ENCODE measurements around the gene TEKT1. TPM values are rescaled to one million over a fixed set of nuclear protein-coding genes. Genes with fewer than 3 reads are reported as not detected.
"Not testable (repeated sequence)": the region's sequence is repeated elsewhere in the genome, so short reads cannot be mapped to it uniquely, and the experiment has no call there.

TEKT1 gene
- total RNA-seq (under 1 TPM in 1 of 2 donors, not detected in 1; 0.37 TPM), total RNA-seq (0 to 0.23 reads per million in 2 donors)

DNA sequence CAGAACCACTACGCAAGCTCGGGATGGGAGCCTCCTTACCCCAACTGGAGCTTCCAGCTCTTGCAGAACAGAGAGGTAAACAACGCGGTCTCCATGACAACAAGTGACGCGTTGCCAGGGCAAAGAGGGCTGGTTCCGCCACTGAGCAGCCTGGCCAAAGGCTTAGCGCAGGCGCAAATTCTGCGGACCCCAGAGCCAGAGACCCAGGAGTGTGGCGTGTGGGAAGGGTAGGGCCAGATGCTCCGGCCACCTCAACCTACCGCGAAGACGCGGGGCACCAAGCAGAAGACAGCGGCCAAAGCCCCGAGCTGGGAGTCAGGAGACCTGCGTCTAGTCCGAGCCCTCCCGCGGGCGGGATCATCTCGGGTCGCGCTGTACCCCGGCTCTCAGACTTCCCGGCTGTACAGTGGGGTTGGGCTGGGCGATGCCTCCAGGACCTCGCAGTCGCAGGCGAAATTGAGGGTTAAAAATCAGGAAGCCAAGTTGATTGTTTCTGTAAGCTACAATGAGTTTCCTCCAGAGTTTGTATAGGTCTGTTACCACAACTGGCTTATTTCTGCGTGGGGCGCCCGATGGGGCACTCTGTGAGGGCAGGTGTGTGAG lies at the start of gene TEKT1:
Gene TEKT1, minus strand, starts transcription at position 69 of the 603 bp plus-strand sequence. CDS start 1,353 bp downstream, outside the sequence.
- Mint-ChIP-seq H3K36me3 (ENCODE audit: low read depth) (peaks cover 2% of the 10 kb centered on the region), H3K4me1 (peaks cover 14% of the 10 kb centered on the region), H3K27ac (peak within 1 kb of the TSS; percentile 94), H3K27me3 (peaks cover 78% of the 10 kb centered on the region), H3K4me3 (peak within 1 kb of the TSS; percentile 84)
- DNase-seq (peak; percentile 25 to 68 (median 49)), ATAC-seq (peak; percentile 95)
- H3K9me3 ChIP-seq (ENCODE audit: control insufficient read depth, low read length, poor library complexity, severe bottlenecking) = no peaks in the 10 kb centered on the region

DNA sequence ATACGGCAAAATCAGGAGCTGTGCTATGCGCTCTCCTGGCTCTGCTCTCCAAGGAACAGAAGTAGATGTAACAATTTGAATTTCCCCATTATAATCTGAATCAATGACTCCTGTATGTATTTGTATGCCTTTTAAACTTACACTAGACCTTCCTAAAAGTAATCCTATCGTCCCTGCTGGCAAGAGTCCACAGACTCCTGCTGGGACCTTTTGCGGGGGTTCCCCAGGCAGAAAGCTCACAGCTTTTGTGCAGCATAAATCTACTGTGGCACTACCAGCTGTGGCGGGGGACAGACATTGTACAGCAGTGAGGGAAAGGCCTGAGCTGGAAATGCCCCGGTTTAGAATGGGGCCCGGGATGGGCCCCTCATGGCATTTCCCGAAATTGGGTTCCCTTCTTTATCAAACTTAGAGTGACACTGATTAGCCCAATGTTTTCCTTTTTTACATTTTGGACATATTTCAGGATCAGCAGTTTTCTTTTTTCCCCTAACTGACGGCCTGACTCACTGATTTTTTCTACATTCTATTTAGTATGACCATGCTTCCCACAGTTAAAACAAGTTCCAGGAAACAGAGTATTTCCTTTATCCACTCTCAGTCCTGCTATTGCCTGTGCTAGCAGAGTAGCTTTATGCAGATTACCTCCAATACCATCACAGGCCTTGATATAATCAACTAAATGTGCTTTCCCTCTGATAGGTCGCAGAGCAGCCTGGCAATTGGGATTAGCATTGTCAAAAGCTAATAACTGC lies 47.9 kb upstream of the TEKT1 start:
- not testable (repeated sequence) for ATAC-seq; H3K36me3 Mint-ChIP-seq (ENCODE audit: low read depth); H3K9me3 ChIP-seq (ENCODE audit: control insufficient read depth, low read length, poor library complexity, severe bottlenecking); H3K4me3 Mint-ChIP-seq; DNase-seq; H3K27ac Mint-ChIP-seq; H3K4me1 Mint-ChIP-seq
- H3K27me3 Mint-ChIP-seq = peaks cover 46% of the 10 kb centered on the region

- not testable (repeated sequence) for H3K4me3 Mint-ChIP-seq; DNase-seq; H3K36me3 Mint-ChIP-seq (ENCODE audit: low read depth); H3K27ac Mint-ChIP-seq; ATAC-seq; H3K9me3 ChIP-seq (ENCODE audit: control insufficient read depth, low read length, poor library complexity, severe bottlenecking); H3K4me1 Mint-ChIP-seq
- peaks cover 56% of the 10 kb centered on the region for H3K27me3 Mint-ChIP-seq
These were observed 43.7 kb upstream of the TEKT1 start for GRCh38 chr17:6875276-6875675.

DNA sequence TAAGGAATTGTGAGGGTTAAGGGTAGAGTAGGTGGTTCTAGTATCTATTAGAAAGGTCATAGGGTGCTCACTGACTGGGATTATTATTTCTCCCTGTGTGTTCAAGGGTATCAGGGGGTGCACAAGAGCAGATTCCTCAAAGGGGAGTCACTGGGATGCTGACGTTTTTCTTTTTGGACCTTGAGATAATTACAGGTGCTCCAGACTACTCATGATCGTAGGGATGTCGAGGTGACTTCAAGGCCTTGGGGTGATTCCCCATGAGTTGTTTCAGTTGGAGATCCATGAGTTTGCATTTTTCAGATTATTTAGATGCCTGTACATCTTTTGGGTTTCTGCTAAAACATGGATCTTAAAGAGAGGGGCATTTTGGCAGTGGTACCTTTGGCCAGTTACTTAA lies 41.4 kb upstream of the TEKT1 start:
- H3K27ac Mint-ChIP-seq = no peak overlapping the region

DNA sequence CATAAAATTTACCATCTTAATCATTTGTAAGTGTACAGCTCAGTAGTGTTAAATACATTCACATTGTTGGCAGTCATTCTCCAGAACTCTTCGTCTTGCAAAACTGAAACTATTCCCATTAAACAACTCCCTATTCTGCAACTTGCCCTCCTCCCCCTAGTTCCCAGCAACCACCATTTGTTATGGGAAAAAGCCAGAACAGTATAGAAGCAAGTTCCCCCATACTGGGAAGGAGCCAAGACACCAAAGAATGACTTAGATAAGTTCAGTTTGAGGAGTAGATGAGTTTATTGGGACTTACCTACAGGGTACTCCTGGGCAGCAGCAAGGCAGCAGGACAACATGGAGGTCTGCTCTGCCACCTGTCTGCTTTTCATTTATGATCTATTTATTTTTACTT lies 39.3 kb upstream of the TEKT1 start:
- H3K27me3 Mint-ChIP-seq = peaks cover 45% of the 10 kb centered on the region
- H3K9me3 ChIP-seq (ENCODE audit: control insufficient read depth, low read length, poor library complexity, severe bottlenecking) = no peaks in the 10 kb centered on the region
- H3K36me3 Mint-ChIP-seq (ENCODE audit: low read depth) = peaks cover 4% of the 10 kb centered on the region
- ATAC-seq (no peak), DNase-seq (no peak)
- H3K4me1 Mint-ChIP-seq = peaks cover 4% of the 10 kb centered on the region
- no peak overlapping the region for H3K27ac Mint-ChIP-seq
- H3K4me3 Mint-ChIP-seq = no peak overlapping the region

More for the DNA sequence above, 41.4 kb upstream of the TEKT1 start:
- Mint-ChIP-seq H3K36me3 (ENCODE audit: low read depth) (peaks cover 4% of the 10 kb centered on the region), H3K27me3 (peaks cover 56% of the 10 kb centered on the region), H3K4me1 (peaks cover 4% of the 10 kb centered on the region), H3K4me3 (no peak overlapping the region)
- ATAC-seq = no peak
- DNase-seq = no peak
- H3K9me3 ChIP-seq (ENCODE audit: control insufficient read depth, low read length, poor library complexity, severe bottlenecking) = no peaks in the 10 kb centered on the region

DNA sequence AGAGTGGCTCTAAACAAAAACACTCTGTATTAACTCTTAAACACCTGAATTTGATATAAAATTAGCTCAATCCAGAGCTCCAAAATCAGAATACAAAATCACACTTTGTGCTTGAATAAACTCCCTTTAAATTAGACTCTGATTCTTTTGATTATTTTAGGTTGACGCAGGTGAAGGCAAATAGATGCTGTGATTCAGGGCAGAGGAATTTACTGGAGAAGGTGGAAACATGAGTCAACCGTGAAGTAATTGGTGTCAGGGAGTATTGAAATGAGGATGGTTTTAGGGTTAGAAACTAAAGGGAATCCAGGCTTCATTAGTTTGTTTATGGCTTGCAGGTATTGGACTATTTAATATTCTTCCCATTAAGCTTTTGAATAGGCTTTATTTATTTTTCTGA lies 37.1 kb upstream of the TEKT1 start:
- H3K9me3 ChIP-seq (ENCODE audit: control insufficient read depth, low read length, poor library complexity, severe bottlenecking) = no peaks in the 10 kb centered on the region
- H3K4me1 Mint-ChIP-seq = peaks cover 4% of the 10 kb centered on the region
- peaks cover 66% of the 10 kb centered on the region for H3K27me3 Mint-ChIP-seq
- H3K27ac Mint-ChIP-seq = no peak overlapping the region
- peaks cover 4% of the 10 kb centered on the region for H3K36me3 Mint-ChIP-seq (ENCODE audit: low read depth)
- no peak overlapping the region for H3K4me3 Mint-ChIP-seq
- DNase-seq (no peak), ATAC-seq (no peak)

DNA sequence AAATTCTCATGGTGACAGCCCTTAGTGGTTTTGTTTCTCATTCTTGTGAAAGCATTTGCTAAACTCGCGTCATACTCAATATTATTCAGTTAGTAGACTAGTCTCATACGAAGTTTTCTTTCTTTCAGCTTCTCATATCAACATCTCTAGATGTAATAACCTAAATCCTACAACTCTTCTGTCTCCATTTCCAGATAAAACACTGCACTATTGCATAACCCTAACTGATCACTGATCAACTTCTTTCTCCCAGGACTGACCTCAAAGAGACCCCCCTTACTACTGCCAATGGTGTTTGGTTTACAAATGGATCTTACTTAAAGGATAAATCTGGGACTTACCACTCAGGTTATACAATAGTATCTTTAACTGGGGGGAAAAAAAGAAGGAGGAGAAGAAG lies 36.3 kb upstream of the TEKT1 start:
- no peak overlapping the region for H3K4me3 Mint-ChIP-seq
- no peaks in the 10 kb centered on the region for H3K9me3 ChIP-seq (ENCODE audit: control insufficient read depth, low read length, poor library complexity, severe bottlenecking)
- H3K27me3 Mint-ChIP-seq = peaks cover 69% of the 10 kb centered on the region
- H3K4me1 Mint-ChIP-seq = peaks cover 4% of the 10 kb centered on the region
- no peak for DNase-seq
- no peak overlapping the region for H3K27ac Mint-ChIP-seq
- H3K36me3 Mint-ChIP-seq (ENCODE audit: low read depth) = peaks cover 4% of the 10 kb centered on the region
- no peak for ATAC-seq

DNA sequence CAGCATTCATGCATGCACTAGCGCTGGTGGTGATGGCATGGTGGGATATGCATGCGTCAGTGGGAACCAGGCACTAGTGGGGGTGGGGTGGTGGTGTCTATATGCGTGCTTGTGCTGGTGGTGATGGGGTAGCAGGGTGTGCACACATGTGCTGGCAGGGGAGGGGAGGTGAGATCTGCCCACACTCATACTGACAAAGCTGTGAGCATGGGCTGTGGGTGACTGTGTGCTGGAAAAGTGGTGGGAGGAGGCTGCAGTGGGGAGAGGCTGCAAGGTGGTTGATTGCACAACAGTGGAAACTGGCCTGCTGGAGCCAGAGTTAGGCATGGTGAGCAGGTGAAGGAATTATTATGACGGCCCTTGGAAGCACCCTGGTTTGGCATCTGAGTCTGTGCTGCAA lies 31.3 kb upstream of the TEKT1 start:
- H3K27ac Mint-ChIP-seq = no peak overlapping the region
- no peak for DNase-seq
- no peak for ATAC-seq
- peaks cover 4% of the 10 kb centered on the region for H3K36me3 Mint-ChIP-seq (ENCODE audit: low read depth)
- H3K9me3 ChIP-seq (ENCODE audit: control insufficient read depth, low read length, poor library complexity, severe bottlenecking) = no peaks in the 10 kb centered on the region
- H3K4me3 Mint-ChIP-seq = no peak overlapping the region
- H3K4me1 Mint-ChIP-seq = no peaks in the 10 kb centered on the region
- peaks cover 48% of the 10 kb centered on the region for H3K27me3 Mint-ChIP-seq

DNA sequence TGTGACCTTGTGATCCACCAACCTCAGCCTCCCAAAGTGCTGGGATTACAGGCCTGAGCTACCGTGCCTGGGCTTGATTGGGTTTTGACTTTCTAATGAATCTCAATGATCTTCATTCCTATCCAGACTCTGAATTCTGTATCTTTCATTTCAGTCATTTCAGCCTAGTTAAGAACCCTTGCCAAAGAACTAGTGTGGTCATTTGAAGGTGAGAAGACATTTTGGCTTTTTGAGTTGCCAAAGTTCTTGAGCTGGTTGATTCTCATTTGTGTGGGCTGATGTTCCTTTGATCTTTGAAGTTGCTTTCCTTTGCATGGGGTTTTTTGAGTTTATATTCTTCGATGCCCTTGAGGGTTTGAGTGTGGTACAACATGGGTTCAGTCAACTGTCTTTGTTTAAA lies 30.6 kb upstream of the TEKT1 start:
- Mint-ChIP-seq H3K27me3 (peaks cover 46% of the 10 kb centered on the region), H3K4me3 (no peak overlapping the region), H3K36me3 (ENCODE audit: low read depth) (peaks cover 4% of the 10 kb centered on the region), H3K4me1 (no peaks in the 10 kb centered on the region), H3K27ac (no peak overlapping the region)
- DNase-seq (no peak), ATAC-seq (no peak)
- H3K9me3 ChIP-seq (ENCODE audit: control insufficient read depth, low read length, poor library complexity, severe bottlenecking) = no peaks in the 10 kb centered on the region

DNA sequence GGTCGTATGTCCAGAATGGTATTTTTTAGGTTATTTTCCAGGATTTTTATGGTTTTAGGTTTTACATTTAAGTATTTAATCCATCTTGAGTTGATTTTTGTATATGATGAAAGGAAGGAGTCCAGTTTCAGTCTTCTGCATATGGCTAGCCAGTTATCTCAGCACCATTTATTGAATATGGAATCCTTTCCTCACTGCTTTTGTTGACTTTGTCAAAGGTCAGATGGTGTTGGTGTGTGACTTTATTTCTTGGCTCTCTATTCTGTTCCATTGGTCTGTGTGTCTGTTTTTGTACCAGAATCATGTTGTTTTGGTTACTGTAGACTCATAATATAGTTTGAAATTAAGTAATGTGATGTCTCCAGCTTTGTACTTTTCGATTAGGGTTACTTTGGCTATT lies 26.4 kb upstream of the TEKT1 start:
- no peak for ATAC-seq
- H3K9me3 ChIP-seq (ENCODE audit: control insufficient read depth, low read length, poor library complexity, severe bottlenecking) = no peaks in the 10 kb centered on the region
- no peak overlapping the region for H3K27ac Mint-ChIP-seq
- no peak for DNase-seq
- H3K36me3 Mint-ChIP-seq (ENCODE audit: low read depth) = peaks cover 4% of the 10 kb centered on the region
- H3K4me1 Mint-ChIP-seq = peaks cover 12% of the 10 kb centered on the region
- H3K4me3 Mint-ChIP-seq = no peak overlapping the region
- H3K27me3 Mint-ChIP-seq = peaks cover 41% of the 10 kb centered on the region

DNA sequence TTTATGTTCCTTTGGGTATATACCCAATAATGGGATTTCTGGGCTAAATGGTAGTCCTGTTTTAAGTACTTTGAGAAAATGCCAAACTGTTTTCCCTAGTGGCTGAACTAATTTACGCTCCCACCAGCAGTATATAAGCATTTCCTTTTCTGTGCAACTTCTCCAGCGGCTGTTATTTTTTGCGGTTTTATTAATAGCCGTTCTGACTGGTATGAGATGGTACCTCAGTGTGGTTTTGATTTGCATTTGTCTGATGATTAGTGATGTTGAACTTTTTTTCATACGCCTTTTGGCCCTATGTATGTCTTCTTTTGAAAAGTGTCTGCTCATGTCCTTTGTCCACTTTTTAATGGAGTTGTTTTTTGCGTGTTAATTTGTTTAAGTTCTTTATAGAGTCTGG lies 25.8 kb upstream of the TEKT1 start:
- DNase-seq = no peak
- no peak overlapping the region for H3K27ac Mint-ChIP-seq
- H3K9me3 ChIP-seq (ENCODE audit: control insufficient read depth, low read length, poor library complexity, severe bottlenecking) = no peaks in the 10 kb centered on the region
- ATAC-seq = no peak
- H3K4me3 Mint-ChIP-seq = no peak overlapping the region
- peaks cover 2% of the 10 kb centered on the region for H3K36me3 Mint-ChIP-seq (ENCODE audit: low read depth)
- peaks cover 41% of the 10 kb centered on the region for H3K27me3 Mint-ChIP-seq
- H3K4me1 Mint-ChIP-seq = peaks cover 12% of the 10 kb centered on the region

DNA sequence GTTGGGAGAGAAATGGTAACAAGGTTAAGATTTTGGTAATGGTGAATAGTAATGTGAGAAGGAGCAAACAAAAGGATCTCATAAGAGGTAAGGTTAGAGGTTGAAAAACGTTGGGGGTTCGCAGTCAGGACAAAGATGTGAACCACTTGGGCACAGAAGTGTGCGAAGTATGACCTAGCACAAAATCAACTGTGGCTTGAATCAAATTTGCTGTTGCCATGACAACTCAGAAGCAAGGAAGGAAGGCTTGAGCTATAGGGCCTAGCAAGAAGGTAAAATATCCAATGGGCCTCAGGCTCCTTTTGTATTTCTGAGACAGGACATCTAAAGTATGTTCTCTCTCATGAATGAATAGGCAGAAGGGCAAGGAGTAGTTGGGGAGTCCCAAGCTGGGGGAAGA lies 24.5 kb upstream of the TEKT1 start:
- peaks cover 47% of the 10 kb centered on the region for H3K27me3 Mint-ChIP-seq
- H3K4me1 Mint-ChIP-seq = peaks cover 14% of the 10 kb centered on the region
- no peak overlapping the region for H3K4me3 Mint-ChIP-seq

GRCh38 chr17:6853764-6854442 lies 22.4 kb upstream of the TEKT1 start:
- ATAC-seq = peak; percentile 36
- Mint-ChIP-seq H3K27ac (peak overlapping the region; percentile 39), H3K4me1 (peaks cover 14% of the 10 kb centered on the region), H3K4me3 (peak overlapping the region; percentile 81), H3K36me3 (ENCODE audit: low read depth) (peaks cover 5% of the 10 kb centered on the region), H3K27me3 (peaks cover 55% of the 10 kb centered on the region)
- H3K9me3 ChIP-seq (ENCODE audit: control insufficient read depth, low read length, poor library complexity, severe bottlenecking) = no peaks in the 10 kb centered on the region
- DNase-seq = no peak

More for the DNA sequence above, 24.5 kb upstream of the TEKT1 start:
- H3K9me3 ChIP-seq (ENCODE audit: control insufficient read depth, low read length, poor library complexity, severe bottlenecking) = no peaks in the 10 kb centered on the region
- Mint-ChIP-seq H3K27ac (no peak overlapping the region), H3K36me3 (ENCODE audit: low read depth) (peaks cover 3% of the 10 kb centered on the region)
- DNase-seq = no peak
- no peak for ATAC-seq

All from T-helper 17 cell (primary cell).